Measurements from ENCODE around the gene UGGT2.
"Not testable (repeated sequence)": the region's sequence is repeated elsewhere in the genome, so short reads cannot be mapped to it uniquely, and the experiment has no call there.

Gene UGGT2

GRCh38 chr13:96051491-96051890, 1.7 kb downstream of the UGGT2 start:
- H3K36me3 ChIP-seq (ENCODE audit: control insufficient read depth, low read length), result not testable (repeated sequence)
- Histone ChIP-seq H3K4me2 (ENCODE audit: low read length) (peak overlapping the region; percentile 80), H3K79me2 (ENCODE audit: control insufficient read depth, low read length) (peaks cover 46% of the 10 kb centered on the region)

DNA sequence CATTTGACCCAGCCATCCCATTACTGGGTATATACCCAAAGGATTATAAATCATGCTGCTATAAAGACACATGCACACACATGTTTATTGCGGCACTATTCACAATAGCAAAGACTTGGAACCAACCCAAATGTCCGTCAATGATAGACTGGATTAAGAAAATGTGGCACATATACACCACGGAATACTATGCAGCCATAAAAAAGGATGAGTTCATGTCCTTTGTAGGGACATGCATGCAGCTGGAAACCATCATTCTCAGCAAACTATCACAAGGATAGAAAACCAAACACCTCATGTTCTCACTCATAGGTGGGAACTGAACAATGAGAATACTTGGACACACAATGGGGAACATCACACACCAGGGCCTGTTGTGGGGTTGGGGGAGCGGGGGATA, 2.2 kb downstream of the UGGT2 start:
- H3K4me3 ChIP-seq (ENCODE audit: low read length); H4K20me1 ChIP-seq (ENCODE audit: control insufficient read depth, insufficient read depth, low read depth, low read length); H3K27ac ChIP-seq (ENCODE audit: low read depth, low read length); H3K36me3 ChIP-seq (ENCODE audit: control insufficient read depth, low read length); H3K9me2 ChIP-seq (replicated peaks; ENCODE audit: control insufficient read depth, low read length); H3F3A ChIP-seq (ENCODE audit: control insufficient read depth, insufficient read depth); H3K4me2 ChIP-seq (ENCODE audit: low read length); H3K9me3 ChIP-seq (ENCODE audit: control insufficient read depth, insufficient read depth, low read length): not testable (repeated sequence)
- peaks cover 13% of the 10 kb centered on the region; the same call in 1 of the 2 replicates for H3K27me3 ChIP-seq (ENCODE audit: control insufficient read depth, low read length)
- peaks cover 52% of the 10 kb centered on the region for H3K79me2 ChIP-seq (ENCODE audit: control insufficient read depth, low read length)
- peaks cover 14% of the 10 kb centered on the region for H3K4me1 ChIP-seq (ENCODE audit: control insufficient read depth, low read length)

More at GRCh38 chr13:96051491-96051890, 1.7 kb downstream of the UGGT2 start:
- not testable (repeated sequence) for H3K4me3 ChIP-seq (ENCODE audit: low read length); H3K9me3 ChIP-seq (ENCODE audit: control insufficient read depth, insufficient read depth, low read length); H3F3A ChIP-seq (ENCODE audit: control insufficient read depth, insufficient read depth); H3K27ac ChIP-seq (ENCODE audit: low read depth, low read length); H4K20me1 ChIP-seq (ENCODE audit: control insufficient read depth, insufficient read depth, low read depth, low read length); H3K9me2 ChIP-seq (replicated peaks; ENCODE audit: control insufficient read depth, low read length)
- H3K27me3 ChIP-seq (ENCODE audit: control insufficient read depth, low read length), result peaks cover 13% of the 10 kb centered on the region; the same call in 1 of the 2 replicates
- H3K4me1 ChIP-seq (ENCODE audit: control insufficient read depth, low read length), result peaks cover 14% of the 10 kb centered on the region

DNA sequence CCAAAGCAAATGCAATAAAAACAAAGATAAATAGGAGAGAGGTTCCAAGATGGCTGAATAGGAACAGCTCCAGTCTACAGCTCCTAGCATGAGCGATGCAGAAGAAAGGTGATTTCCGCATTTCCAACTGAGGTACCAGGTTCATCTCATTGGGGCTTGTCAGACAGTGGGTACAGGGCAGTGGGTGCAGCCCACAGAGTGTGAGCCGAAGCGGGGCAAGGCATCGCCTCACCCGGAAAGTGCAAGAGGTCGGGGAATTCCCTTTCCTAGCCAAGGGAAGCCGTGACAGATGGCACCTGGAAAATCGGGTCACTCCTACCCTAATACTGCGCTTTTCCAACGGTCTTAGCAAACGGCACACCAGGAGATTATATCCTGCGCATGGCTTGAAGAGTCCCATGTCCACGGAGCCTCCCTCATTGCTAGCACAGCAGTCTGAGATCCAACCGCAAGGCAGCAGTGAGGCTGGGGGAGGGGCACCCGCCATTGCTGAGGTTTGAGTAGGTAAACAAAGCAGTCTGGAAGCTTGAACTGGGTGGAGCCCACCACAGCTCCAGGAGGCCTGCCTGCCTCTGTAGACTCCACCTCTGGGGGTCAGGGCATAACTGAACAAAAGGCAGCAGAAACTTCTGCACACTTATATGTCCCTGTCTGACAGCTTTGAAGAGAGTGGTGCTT, 6.6 kb downstream of the UGGT2 start:
- not testable (repeated sequence) for H3K9me3 ChIP-seq (ENCODE audit: control insufficient read depth, insufficient read depth, low read length); H3K36me3 ChIP-seq (ENCODE audit: control insufficient read depth, low read length); H3K27ac ChIP-seq (ENCODE audit: low read depth, low read length); H3K27me3 ChIP-seq (ENCODE audit: control insufficient read depth, low read length); H3K4me2 ChIP-seq (ENCODE audit: low read length); H3K4me3 ChIP-seq (ENCODE audit: low read length); H3F3A ChIP-seq (ENCODE audit: control insufficient read depth, insufficient read depth); H3K4me1 ChIP-seq (ENCODE audit: control insufficient read depth, low read length); H4K20me1 ChIP-seq (ENCODE audit: control insufficient read depth, insufficient read depth, low read depth, low read length); H3K9me2 ChIP-seq (replicated peaks; ENCODE audit: control insufficient read depth, low read length)
- peaks cover 74% of the 10 kb centered on the region for H3K79me2 ChIP-seq (ENCODE audit: control insufficient read depth, low read length)

DNA sequence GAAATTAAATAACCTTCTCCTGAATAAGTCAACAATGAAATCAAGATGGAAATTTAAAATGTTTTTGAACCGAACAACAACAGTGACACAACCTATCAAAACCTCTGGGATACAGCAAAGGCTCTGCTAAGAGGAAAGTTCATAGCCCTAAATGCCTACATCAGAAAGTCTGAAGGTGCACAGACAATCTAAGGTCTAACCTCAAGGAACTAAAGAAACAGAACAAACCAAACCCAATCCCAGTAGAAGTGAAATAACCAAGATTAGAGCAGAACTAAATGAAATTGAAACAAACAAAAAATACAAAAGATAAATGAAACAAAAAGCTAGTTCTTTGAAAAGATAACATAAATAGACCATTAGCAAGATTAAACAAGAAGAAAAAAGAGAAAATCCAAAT, 9.0 kb downstream of the UGGT2 start:
- Histone ChIP-seq H3K4me3 (ENCODE audit: low read length) (no peak overlapping the region), H3K9me2 (replicated peaks; ENCODE audit: control insufficient read depth, low read length) (no peaks in the 10 kb centered on the region), H3K9me3 (ENCODE audit: control insufficient read depth, insufficient read depth, low read length) (no peaks in the 10 kb centered on the region), H3F3A (ENCODE audit: control insufficient read depth, insufficient read depth) (no peaks in the 10 kb centered on the region), H3K4me1 (ENCODE audit: control insufficient read depth, low read length) (no peaks in the 10 kb centered on the region), H3K79me2 (ENCODE audit: control insufficient read depth, low read length) (peaks cover 90% of the 10 kb centered on the region), H3K27me3 (ENCODE audit: control insufficient read depth, low read length) (no peaks in the 10 kb centered on the region), H3K27ac (ENCODE audit: low read depth, low read length) (no peak overlapping the region), H3K4me2 (ENCODE audit: low read length) (no peak overlapping the region), H4K20me1 (ENCODE audit: control insufficient read depth, insufficient read depth, low read depth, low read length) (no peaks in the 10 kb centered on the region), H3K36me3 (ENCODE audit: control insufficient read depth, low read length) (0 out of 2 replicates have a peak, but pooled peaks cover 7% of the 10 kb centered on the region)
- TF ChIP-seq, protein P1, sequence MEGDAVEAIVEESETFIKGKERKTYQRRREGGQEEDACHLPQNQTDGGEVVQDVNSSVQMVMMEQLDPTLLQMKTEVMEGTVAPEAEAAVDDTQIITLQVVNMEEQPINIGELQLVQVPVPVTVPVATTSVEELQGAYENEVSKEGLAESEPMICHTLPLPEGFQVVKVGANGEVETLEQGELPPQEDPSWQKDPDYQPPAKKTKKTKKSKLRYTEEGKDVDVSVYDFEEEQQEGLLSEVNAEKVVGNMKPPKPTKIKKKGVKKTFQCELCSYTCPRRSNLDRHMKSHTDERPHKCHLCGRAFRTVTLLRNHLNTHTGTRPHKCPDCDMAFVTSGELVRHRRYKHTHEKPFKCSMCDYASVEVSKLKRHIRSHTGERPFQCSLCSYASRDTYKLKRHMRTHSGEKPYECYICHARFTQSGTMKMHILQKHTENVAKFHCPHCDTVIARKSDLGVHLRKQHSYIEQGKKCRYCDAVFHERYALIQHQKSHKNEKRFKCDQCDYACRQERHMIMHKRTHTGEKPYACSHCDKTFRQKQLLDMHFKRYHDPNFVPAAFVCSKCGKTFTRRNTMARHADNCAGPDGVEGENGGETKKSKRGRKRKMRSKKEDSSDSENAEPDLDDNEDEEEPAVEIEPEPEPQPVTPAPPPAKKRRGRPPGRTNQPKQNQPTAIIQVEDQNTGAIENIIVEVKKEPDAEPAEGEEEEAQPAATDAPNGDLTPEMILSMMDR (IDR thresholded peaks at IDR 0.05; ENCODE audit: low read depth, low read length, poor library complexity, severe bottlenecking), result no peak
- TF ChIP-seq EZH2phosphoT487 (IDR thresholded peaks at IDR 0.05; ENCODE audit: borderline replicate concordance, low read length), result no peak

All from DOHH2 (cell line).